Transverse colon (tissue), 4 donors: Measurements from ENCODE around the gene CD151. TPM values are rescaled to one million over a fixed set of nuclear protein-coding genes. Genes with fewer than 3 reads are reported as not detected.
A peak's percentile ranks its signal among the peaks of the same experiment; 100 is the strongest.

Experiments used
- DNase-seq: peaks from one replicate; pipeline ENCODE4 v3.0.0-alpha.2; 2019
- H3K27ac ChIP-seq, 4 donors: fragments of 200-600 bp; sonication (generic); 2 replicates each; pipeline ENCODE4 v1.5.1; 2016 to 2018; ENCODE audit warnings: inconsistent platforms in 4 of 4
- H3K27me3 ChIP-seq: fragments of 200-600 bp; sonication (generic); 2 replicates; pipeline ENCODE4 v1.5.1; 2017; ENCODE audit warnings: inconsistent platforms
- H3K36me3 ChIP-seq, 4 donors: fragments of 200-600 bp; sonication (generic); 2 replicates each; pipeline ENCODE4 v1.5.1; 2017 to 2019; ENCODE audit warnings: inconsistent platforms in 4 of 4
- H3K4me1 ChIP-seq, 4 donors: fragments of 200-600 bp; sonication (generic); 2 replicates each; pipeline ENCODE4 v1.5.1; 2017 to 2020; ENCODE audit warnings: inconsistent platforms in 4 of 4
- H3K4me3 ChIP-seq, 4 donors: fragments of 200-600 bp; sonication (generic); 1 replicate in 1 of 4; 2 replicates in 3 of 4; pipeline versions ENCODE4 v1.5.1 to v1.6.1; 2017 to 2019; ENCODE audit warnings: inconsistent platforms in 4 of 4
- H3K9me3 ChIP-seq, 2 donors: fragments of 200-600 bp; sonication (generic); 2 replicates each; pipeline ENCODE4 v1.5.1; 2017 to 2019; ENCODE audit warnings: inconsistent platforms in 2 of 2
- CTCF ChIP-seq, 5 experiments: fragments of 200-600 bp in 3 of 5; fragments of 450-650 bp in 2 of 5; sonication (generic) in 3 of 5; IDR thresholded peaks; 1 replicate in 2 of 5; 2 replicates in 3 of 5; pipeline ENCODE4 v1.5.1; 2016 to 2017; ENCODE audit warnings: antibody characterized with exemption in 5 of 5, inconsistent platforms in 3 of 5, mild to moderate bottlenecking in 2 of 5, moderate library complexity in 1 of 5
- EP300 ChIP-seq: sonication (generic); formaldehyde crosslinking; IDR thresholded peaks from one replicate; pipeline ENCODE4 v1.6.1; 2017; ENCODE audit warnings: antibody characterized with exemption, low read depth
- POLR2A ChIP-seq: fragments of 450-650 bp; IDR thresholded peaks from one replicate; pipeline ENCODE4 v1.6.1; 2016; ENCODE audit warnings: antibody characterized with exemption, mild to moderate bottlenecking, moderate library complexity
- POLR2AphosphoS5 ChIP-seq, 3 donors: sonication (generic); formaldehyde crosslinking; IDR thresholded peaks; one replicate each; pipeline ENCODE4 v1.6.1; 2016; ENCODE audit warnings: antibody characterized with exemption in 3 of 3
- WGBS, 2 donors: methylation state at CpG; one replicate each; pipeline ENCODE4 v1.1.5; 2018; ENCODE audit warnings: low coverage in 1 of 2; 5-methylcytosine and 5-hydroxymethylcytosine counted together
- in situ Hi-C, 4 donors: fragments of 200-750 bp; cut with MboI; loops; one replicate each; pipeline versions ENCODE4 v1.15.0 to v1.15.1; 2017; ENCODE audit warnings: low sequenced_read_pairs in 3 of 4, low pct_ligation_motif_present in 1 of 4, low pct_unique_long_range_greater_than_20kb in 1 of 4
- intact Hi-C: fragments of 100-400 bp; cut with DNase I; formaldehyde crosslinking; loops from one replicate; pipeline ENCODE4 v1.15.1; 2023; ENCODE audit warnings: low total_unique reads
- total RNA-seq, 4 donors: library from RNA; depleted of rRNA; stranded (reverse); fragments of >200 nt; gene quantifications; one replicate each; pipeline ENCODE4 v1.1.0, GENCODE V29; 2016

The CD151 gene
- total RNA-seq, 4 donors from 2014 or later: 252 to 650 (median 429) TPM

- Histone ChIP-seq H3K27ac (no peak overlapping the region), H3K4me1 (peaks cover 16 to 42% (median 32%) of the 10 kb centered on the region in 4 donors), H3K9me3 (no peaks in the 10 kb centered on the region), H3K36me3 (no peaks in the 10 kb centered on the region), H3K27me3 (peaks cover 12% of the 10 kb centered on the region), H3K4me3 (no peak overlapping the region)
- DNase-seq: no peak
- TF ChIP-seq POLR2A (no peak), POLR2AphosphoS5 (IDR thresholded peaks at IDR 0.05) (no peak), CTCF (IDR thresholded peaks at IDR 0.05) (no peak), EP300 (no peak)
- WGBS, 2 donors: 87% methylated on average over 27 of the region's 31 CpGs; no CpG with 5 or more reads in 1 of the 2 donors
- intact Hi-C loops: no loop called here
- in situ Hi-C loops: no loop called here
Observed at GRCh38 chr11:794013-794765, 38.6 kb upstream of the CD151 start.

- intact Hi-C loops (no loop called here), in situ Hi-C loops (no loop called here)
- Histone ChIP-seq H3K4me1 (peaks cover 16 to 36% (median 30%) of the 10 kb centered on the region in 4 donors), H3K4me3 (peak overlapping the region; percentile 44 to 75 (median 65)), H3K27ac (peak overlapping the region; percentile 81 to 94 (median 88)), H3K36me3 (no peaks in the 10 kb centered on the region), H3K27me3 (peaks cover 4% of the 10 kb centered on the region), H3K9me3 (no peaks in the 10 kb centered on the region)
- DNase-seq: peak; percentile 43
- TF ChIP-seq POLR2AphosphoS5 (IDR thresholded peaks at IDR 0.05) (no peak), POLR2A (no peak)
- WGBS, 2 donors: 40 to 41% methylated on average over 2 to 38 of the region's 38 CpGs
Observed at GRCh38 chr11:794766-795633, 37.8 kb upstream of the CD151 start.

GRCh38 chr11:795634-796564 lies 36.9 kb upstream of the CD151 start:
- peak overlapping the region; percentile 81 to 94 (median 88) for H3K27ac ChIP-seq
- intact Hi-C loops (no loop called here), in situ Hi-C loops (no loop called here)
- peak; percentile 35 for TF ChIP-seq POLR2A
- TF ChIP-seq CTCF (IDR thresholded peaks at IDR 0.05): no peak
- peak; percentile 48 to 57 (median 52) for TF ChIP-seq POLR2AphosphoS5 (IDR thresholded peaks at IDR 0.05)
- TF ChIP-seq EP300: no peak
- no peaks in the 10 kb centered on the region for H3K9me3 ChIP-seq
- H3K4me1 ChIP-seq: peaks cover 16 to 35% (median 30%) of the 10 kb centered on the region in 4 donors
- DNase-seq: peak; percentile 81
- 0% methylated on average over 11 of the region's 26 CpGs; no CpG with 5 or more reads in 1 of the 2 donors for WGBS, 2 donors
- peak overlapping the region; percentile 44 to 75 (median 65) for H3K4me3 ChIP-seq
- H3K27me3 ChIP-seq: no peaks in the 10 kb centered on the region
- no peaks in the 10 kb centered on the region for H3K36me3 ChIP-seq

GRCh38 chr11:796565-797295 lies 36.0 kb upstream of the CD151 start:
- H3K4me1 ChIP-seq: peaks cover 16 to 35% (median 30%) of the 10 kb centered on the region in 4 donors

More at GRCh38 chr11:796565-797295, 36.0 kb upstream of the CD151 start:
- in situ Hi-C loops: no loop called here
- TF ChIP-seq POLR2A (no peak), EP300 (no peak), CTCF (IDR thresholded peaks at IDR 0.05) (no peak), POLR2AphosphoS5 (IDR thresholded peaks at IDR 0.05) (no peak)
- intact Hi-C loops: no loop called here
- H3K27ac ChIP-seq: peak overlapping the region; percentile 81 to 94 (median 88)
- WGBS, 2 donors: 6% methylated on average over 16 of the region's 18 CpGs; no CpG with 5 or more reads in 1 of the 2 donors
- no peaks in the 10 kb centered on the region for H3K9me3 ChIP-seq
- no peaks in the 10 kb centered on the region for H3K27me3 ChIP-seq
- no peaks in the 10 kb centered on the region for H3K36me3 ChIP-seq
- DNase-seq: peak; percentile 37
- H3K4me3 ChIP-seq: peak overlapping the region; percentile 59 to 75 (median 72)
